Epithelial cell of esophagus (primary cell): ENCODE results near the gene TREML2.

Experiments used
- DNase-seq: peaks from one replicate; pipeline ENCODE4 v3.0.0; 2010; ENCODE audit warnings: low read depth
- H3K4me3 ChIP-seq: 2 replicates; pipeline ENCODE4 v1.5.1; 2011; ENCODE audit warnings: mild to moderate bottlenecking, low read length, control low read depth
- TF ChIP-seq, protein P1 (sequence below): IDR thresholded peaks from 2 replicates; pipeline ENCODE4 v1.5.1; 2011; ENCODE audit warnings: low read depth, mild to moderate bottlenecking, low read length, control low read depth, inconsistent platforms; ENCODE audit not compliant: insufficient read depth; ENCODE audit errors: missing control alignments

Gene TREML2

DNA sequence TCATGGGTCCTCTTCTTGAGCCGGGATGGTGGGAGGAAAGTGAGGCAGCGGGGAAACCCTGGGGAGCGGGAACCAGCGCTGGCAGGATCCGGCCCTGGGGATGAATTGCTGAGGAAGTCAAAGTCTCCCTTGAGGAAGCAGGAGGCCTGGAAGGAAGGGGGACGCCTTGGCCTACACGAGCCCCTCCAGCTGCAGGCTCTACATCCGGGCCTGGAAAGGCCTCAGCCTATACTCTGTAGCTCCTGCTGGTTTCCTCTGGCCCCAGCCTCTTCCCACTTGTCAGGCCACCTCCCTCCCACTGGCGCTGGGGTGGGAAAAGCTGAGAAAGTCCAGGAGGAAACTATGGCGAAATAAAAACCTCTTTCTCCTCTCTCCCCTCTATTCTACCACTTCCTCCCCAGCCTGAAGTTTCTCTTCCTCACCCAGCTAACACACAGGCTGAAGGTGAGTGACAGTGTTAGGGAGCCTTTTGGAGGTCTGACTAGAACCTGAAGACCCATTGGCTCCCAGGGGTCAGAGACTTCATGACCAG, 14.9 kb downstream of the TREML2 start:
- no peak for DNase-seq
- TF ChIP-seq, protein P1, sequence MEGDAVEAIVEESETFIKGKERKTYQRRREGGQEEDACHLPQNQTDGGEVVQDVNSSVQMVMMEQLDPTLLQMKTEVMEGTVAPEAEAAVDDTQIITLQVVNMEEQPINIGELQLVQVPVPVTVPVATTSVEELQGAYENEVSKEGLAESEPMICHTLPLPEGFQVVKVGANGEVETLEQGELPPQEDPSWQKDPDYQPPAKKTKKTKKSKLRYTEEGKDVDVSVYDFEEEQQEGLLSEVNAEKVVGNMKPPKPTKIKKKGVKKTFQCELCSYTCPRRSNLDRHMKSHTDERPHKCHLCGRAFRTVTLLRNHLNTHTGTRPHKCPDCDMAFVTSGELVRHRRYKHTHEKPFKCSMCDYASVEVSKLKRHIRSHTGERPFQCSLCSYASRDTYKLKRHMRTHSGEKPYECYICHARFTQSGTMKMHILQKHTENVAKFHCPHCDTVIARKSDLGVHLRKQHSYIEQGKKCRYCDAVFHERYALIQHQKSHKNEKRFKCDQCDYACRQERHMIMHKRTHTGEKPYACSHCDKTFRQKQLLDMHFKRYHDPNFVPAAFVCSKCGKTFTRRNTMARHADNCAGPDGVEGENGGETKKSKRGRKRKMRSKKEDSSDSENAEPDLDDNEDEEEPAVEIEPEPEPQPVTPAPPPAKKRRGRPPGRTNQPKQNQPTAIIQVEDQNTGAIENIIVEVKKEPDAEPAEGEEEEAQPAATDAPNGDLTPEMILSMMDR: no peak
- H3K4me3 ChIP-seq: no peak overlapping the region

DNA sequence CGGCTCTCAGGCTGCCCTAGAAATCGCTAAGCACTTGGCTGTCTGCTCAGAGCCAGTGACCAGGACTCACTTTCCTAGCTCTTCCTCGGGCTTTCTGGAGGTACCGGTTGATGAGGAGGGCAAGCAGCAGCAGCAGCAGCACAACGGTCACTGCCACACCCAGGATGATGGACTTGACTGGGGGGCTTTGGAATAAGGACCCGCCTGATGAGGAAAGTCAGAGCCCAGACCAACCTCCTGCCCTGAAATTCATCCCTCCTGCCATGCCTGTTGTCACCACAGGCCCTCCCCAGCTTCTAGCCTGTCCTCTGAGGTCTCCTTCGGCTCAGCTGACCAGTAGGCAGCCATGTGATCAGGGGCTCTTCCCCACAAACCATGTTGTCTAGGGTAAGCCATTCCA, 16.2 kb downstream of the TREML2 start:
- TF ChIP-seq, protein P1: no peak
- no peak overlapping the region for H3K4me3 ChIP-seq
- DNase-seq: no peak

DNA sequence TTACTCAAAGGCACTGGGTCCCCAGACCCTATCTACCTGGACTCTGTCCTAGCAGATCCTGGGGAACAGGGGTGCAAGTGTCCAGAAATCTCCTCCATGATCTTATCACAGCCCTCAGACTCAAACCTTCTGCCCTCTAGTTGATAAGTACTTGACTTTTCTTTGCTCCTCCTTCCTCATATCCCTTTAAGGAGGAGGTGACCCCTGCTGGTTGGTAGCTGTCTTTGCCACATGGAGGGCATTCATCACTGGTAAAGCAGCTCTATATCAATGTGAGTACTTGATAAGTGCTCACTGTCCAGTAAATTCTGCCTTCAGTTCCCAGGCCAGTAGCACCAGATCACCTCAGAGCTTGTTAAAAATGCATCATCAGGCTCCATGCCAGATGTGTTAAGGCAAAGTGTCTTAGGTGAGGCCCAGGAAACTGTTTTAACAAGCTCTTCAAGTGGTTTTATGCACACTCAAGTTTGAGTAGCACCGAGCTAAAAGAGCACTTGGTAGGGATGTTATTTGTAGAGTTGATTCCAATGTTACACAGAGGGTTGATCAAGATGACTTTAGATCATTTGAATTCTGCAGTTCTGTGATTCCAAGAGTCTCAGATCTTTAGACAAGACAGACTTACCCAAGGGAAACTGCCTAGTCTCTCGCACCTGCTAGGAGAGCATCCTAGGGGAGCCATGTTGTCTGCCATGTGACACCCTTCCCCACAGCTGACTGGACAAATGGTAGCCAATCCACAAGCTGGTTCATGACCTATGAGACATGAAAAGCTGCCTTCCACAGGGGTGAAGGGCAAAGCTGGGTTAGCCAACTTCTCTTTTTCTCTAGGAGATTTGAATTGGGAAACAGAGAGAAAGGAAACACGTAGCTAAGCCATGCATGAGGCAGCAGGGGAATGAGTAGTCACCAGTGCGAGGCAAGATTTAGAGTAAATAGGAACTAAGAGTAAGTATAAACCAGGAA, 18.6 kb downstream of the TREML2 start:
- DNase-seq: peak; percentile 83
- H3K4me3 ChIP-seq: no peak overlapping the region
- TF ChIP-seq, protein P1: peak; percentile 94

DNA sequence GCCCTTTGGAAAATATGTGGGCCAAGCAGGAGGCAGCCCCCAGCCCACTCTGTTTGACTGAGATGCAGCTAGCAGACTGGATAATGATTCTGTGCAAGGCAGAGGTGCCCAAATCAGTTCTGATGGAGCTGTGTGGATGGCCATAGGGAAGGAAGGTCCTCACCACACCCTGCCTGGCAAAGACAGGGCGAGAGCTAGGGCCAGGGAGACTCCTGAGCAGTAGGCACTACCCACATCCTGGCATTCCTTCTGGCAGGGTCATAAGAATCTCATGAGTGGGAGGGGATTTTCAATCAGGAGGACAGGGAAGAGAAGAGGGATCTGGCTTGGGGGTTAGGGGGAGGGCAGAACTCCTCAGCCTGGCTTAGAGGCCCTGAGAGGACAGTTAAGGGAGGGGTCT, 19.4 kb downstream of the TREML2 start:
- no peak overlapping the region for H3K4me3 ChIP-seq
- peak; percentile 36 for DNase-seq
- TF ChIP-seq, protein P1: no peak

DNA sequence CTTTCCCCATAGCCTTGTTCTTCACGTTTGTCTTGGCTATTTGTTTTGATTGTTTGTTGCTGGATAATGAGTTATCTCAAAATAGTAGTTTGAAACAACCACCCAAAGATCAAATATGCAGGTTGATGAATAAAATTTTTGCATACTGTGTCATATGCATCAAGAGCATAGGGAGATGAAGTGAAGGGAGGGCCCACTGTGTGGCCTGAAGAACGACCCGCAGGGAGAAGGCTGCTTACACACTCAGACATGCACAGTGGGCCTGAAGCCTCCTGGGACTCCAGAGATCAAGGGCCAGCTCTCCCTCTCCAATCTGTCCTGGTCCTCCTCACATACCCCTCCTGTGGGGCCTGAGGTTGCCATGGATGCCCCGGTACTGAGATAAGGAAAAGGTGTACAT, 21.8 kb downstream of the TREML2 start:
- TF ChIP-seq, protein P1: no peak
- no peak for DNase-seq
- no peak overlapping the region for H3K4me3 ChIP-seq

DNA sequence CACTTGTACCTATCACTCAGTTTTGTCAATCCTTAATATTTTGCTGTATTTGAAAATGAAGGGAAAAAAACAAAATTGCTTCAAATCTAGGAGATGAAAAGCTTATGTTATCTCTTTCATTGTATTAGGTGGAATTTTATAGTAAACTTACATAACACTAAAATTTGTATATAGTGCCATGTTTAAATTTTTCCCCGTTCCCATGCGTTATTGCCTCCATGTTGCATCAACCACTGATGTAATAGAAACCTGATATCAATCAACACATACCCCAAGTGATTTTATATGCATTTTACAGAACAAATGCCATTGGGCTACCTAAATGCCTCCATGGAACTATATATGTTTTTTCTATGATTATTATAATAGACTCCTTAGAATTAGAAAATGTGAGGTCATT, 23.3 kb downstream of the TREML2 start:
- no peak for DNase-seq
- no peak overlapping the region for H3K4me3 ChIP-seq
- TF ChIP-seq, protein P1: no peak
